ENCODE results near the gene ACAA1.
A peak's percentile ranks its signal among the peaks of the same experiment; 100 is the strongest.

The ACAA1 gene

GRCh38 chr3:38136777-38137614, at the start of gene ACAA1:
Gene ACAA1 (minus strand): TSS chr3:38137127. CDS start chr3:38137035, 92 bp downstream.
- peak; percentile 33 for FAIRE-seq

GRCh38 chr3:38177181-38177580, 40.3 kb upstream of the ACAA1 start:
- FAIRE-seq, result no peak

- no peak for FAIRE-seq
These were observed 37.0 kb upstream of the ACAA1 start for GRCh38 chr3:38173834-38174418.

GRCh38 chr3:38171622-38172021, 34.7 kb upstream of the ACAA1 start:
- no peak for FAIRE-seq

GRCh38 chr3:38170722-38171121, 33.8 kb upstream of the ACAA1 start:
- no peak for FAIRE-seq

- FAIRE-seq, result no peak
These were observed 32.0 kb upstream of the ACAA1 start for GRCh38 chr3:38169027-38169317.

GRCh38 chr3:38168151-38169026, 31.5 kb upstream of the ACAA1 start:
- FAIRE-seq, result no peak

- no peak for FAIRE-seq
These were observed 30.7 kb upstream of the ACAA1 start for GRCh38 chr3:38167591-38167990.

- FAIRE-seq, result no peak
These were observed 28.9 kb upstream of the ACAA1 start for GRCh38 chr3:38165722-38166387.

GRCh38 chr3:38164952-38165721, 28.2 kb upstream of the ACAA1 start, which contains the start of gene OXSR1:
Gene OXSR1 (plus strand): TSS chr3:38165537. CDS start chr3:38165877, 340 bp downstream.
- FAIRE-seq, result peak; percentile 62

- FAIRE-seq, result no peak
These were observed 27.7 kb upstream of the ACAA1 start for GRCh38 chr3:38164643-38164951.

- FAIRE-seq, result no peak
These were observed 27.1 kb upstream of the ACAA1 start for GRCh38 chr3:38163841-38164642.

- no peak for FAIRE-seq
These were observed 26.4 kb upstream of the ACAA1 start for GRCh38 chr3:38163117-38163840.

GRCh38 chr3:38160704-38161103, 23.8 kb upstream of the ACAA1 start:
- peak; percentile 14 for FAIRE-seq

- FAIRE-seq, result no peak
These were observed 21.5 kb upstream of the ACAA1 start for GRCh38 chr3:38158472-38158871.

- FAIRE-seq, result no peak
These were observed 20.7 kb upstream of the ACAA1 start for GRCh38 chr3:38157595-38157994.

GRCh38 chr3:38157117-38157516, 20.2 kb upstream of the ACAA1 start:
- no peak for FAIRE-seq

- FAIRE-seq, result no peak
These were observed 18.9 kb upstream of the ACAA1 start for GRCh38 chr3:38155825-38156224.

- FAIRE-seq, result no peak
These were observed 17.8 kb upstream of the ACAA1 start for GRCh38 chr3:38154625-38155255.

GRCh38 chr3:38154033-38154494, 17.1 kb upstream of the ACAA1 start:
- no peak for FAIRE-seq

Measured in colon (tissue), 2 donors.